Measurements from ENCODE around the gene COL6A3.
"Not testable (repeated sequence)": the region's sequence is repeated elsewhere in the genome, so short reads cannot be mapped to it uniquely, and the experiment has no call there.

COL6A3 gene

DNA sequence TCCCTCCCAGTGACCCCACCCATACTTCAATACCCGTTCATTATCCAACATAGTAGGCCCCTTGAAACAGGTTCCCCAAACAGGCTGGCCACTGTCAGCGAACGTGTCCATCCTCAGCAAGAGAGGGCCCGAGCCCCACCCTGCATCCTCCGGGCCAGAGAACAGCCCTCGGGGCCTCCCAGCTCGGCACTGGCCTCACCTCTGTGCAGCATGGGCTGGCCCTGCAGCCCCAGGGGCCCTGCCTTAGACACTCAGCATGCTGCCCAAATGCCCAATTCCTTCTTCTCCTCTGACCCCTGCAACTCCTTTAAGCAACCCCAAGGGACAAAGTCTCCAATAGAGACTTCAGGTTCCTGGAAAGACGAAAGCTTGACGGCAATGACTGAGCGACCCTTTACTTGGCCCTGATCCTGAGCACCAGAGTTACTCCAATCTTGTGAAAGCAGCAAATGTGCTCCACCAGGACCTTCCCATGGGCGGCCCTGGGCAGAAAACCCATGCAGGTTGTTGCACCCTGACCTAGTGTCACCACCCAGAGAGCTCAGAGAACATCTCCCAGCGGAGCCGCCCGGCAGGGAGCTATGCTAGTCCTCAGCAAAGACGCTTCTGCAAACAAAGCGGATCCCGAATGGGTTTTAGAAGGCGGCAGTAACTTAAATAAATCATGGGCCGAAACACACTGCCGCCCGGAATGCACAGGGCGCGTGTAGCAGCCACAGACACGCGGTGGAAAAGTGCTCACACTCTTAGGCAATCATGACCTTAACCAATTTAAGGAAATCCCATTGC is 782 bp downstream of the COL6A3 start:
- Histone ChIP-seq H3K27ac (no peak overlapping the region), H4K20me1 (ENCODE audit: insufficient read depth) (no peaks in the 10 kb centered on the region), H3K27me3 (ENCODE audit: insufficient read depth, low read depth) (no peaks in the 10 kb centered on the region), H3K4me3 (IDR thresholded peaks at IDR 0.05; ENCODE audit: insufficient read depth, low read depth, low read length) (no peak overlapping the region), H3K9ac (no peak overlapping the region), H2AFZ (ENCODE audit: low read depth) (no peak overlapping the region), H3K36me3 (ENCODE audit: insufficient read depth) (no peaks in the 10 kb centered on the region), H3K4me1 (ENCODE audit: low read depth, poor library complexity, severe bottlenecking) (no peaks in the 10 kb centered on the region), H3K79me2 (ENCODE audit: insufficient read depth, low read depth) (no peaks in the 10 kb centered on the region), H3K4me2 (no peak overlapping the region)
- TF ChIP-seq, protein P1, sequence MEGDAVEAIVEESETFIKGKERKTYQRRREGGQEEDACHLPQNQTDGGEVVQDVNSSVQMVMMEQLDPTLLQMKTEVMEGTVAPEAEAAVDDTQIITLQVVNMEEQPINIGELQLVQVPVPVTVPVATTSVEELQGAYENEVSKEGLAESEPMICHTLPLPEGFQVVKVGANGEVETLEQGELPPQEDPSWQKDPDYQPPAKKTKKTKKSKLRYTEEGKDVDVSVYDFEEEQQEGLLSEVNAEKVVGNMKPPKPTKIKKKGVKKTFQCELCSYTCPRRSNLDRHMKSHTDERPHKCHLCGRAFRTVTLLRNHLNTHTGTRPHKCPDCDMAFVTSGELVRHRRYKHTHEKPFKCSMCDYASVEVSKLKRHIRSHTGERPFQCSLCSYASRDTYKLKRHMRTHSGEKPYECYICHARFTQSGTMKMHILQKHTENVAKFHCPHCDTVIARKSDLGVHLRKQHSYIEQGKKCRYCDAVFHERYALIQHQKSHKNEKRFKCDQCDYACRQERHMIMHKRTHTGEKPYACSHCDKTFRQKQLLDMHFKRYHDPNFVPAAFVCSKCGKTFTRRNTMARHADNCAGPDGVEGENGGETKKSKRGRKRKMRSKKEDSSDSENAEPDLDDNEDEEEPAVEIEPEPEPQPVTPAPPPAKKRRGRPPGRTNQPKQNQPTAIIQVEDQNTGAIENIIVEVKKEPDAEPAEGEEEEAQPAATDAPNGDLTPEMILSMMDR (conservative IDR thresholded peaks at IDR 0.05; ENCODE audit: low read depth, low read length), result no peak

- Histone ChIP-seq H3K36me3 (ENCODE audit: insufficient read depth) (no peaks in the 10 kb centered on the region), H3K9ac (no peak overlapping the region), H3K27ac (no peak overlapping the region), H3K27me3 (ENCODE audit: insufficient read depth, low read depth) (no peaks in the 10 kb centered on the region), H4K20me1 (ENCODE audit: insufficient read depth) (no peaks in the 10 kb centered on the region), H3K4me1 (ENCODE audit: low read depth, poor library complexity, severe bottlenecking) (no peaks in the 10 kb centered on the region), H2AFZ (ENCODE audit: low read depth) (no peak overlapping the region), H3K4me2 (no peak overlapping the region), H3K4me3 (IDR thresholded peaks at IDR 0.05; ENCODE audit: insufficient read depth, low read depth, low read length) (no peak overlapping the region), H3K79me2 (ENCODE audit: insufficient read depth, low read depth) (no peaks in the 10 kb centered on the region)
- TF ChIP-seq, protein P1 (conservative IDR thresholded peaks at IDR 0.05; ENCODE audit: low read depth, low read length), result no peak
Measured at GRCh38 chr2:237412646-237412987, 1.3 kb downstream of the COL6A3 start.

DNA sequence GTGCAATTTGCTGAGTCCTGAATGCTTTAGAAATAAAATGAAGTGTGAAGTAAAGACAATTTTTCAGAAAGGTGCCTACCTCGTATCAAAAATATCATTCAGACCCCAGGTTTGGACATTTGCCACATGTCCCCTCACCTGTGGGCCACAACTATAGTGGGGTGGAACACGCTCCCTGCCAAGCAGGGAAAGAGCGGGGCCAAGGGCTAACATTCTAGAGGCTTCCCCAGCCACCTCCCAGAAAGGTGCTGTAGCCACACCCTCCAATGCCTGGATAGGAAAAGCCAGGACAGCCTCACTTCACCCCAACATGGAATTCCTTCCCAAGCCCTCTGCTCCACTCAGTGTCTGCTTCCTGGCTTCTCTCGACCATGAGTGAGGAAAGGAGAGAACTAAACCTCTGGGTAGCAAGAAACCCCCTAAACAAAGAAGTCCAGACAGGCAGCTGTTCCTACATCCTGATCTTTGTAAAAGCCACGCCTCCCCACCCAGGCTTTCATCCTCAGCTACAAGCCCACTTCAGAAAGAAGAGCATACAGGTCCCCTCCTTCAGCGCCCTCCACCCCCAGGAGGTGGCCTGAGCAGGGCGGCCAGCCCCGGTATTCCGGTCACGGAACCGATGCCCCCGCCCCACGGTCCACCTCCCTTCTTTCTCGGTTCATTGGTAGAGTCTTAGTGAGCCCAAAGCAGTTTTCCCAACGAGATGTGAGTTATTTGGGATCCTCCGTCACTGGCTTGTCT is 2.1 kb downstream of the COL6A3 start:
- Histone ChIP-seq H3K27me3 (ENCODE audit: insufficient read depth, low read depth) (no peaks in the 10 kb centered on the region), H2AFZ (ENCODE audit: low read depth) (no peak overlapping the region), H3K4me2 (no peak overlapping the region), H3K9ac (no peak overlapping the region), H3K36me3 (ENCODE audit: insufficient read depth) (no peaks in the 10 kb centered on the region), H3K27ac (no peak overlapping the region), H4K20me1 (ENCODE audit: insufficient read depth) (no peaks in the 10 kb centered on the region), H3K79me2 (ENCODE audit: insufficient read depth, low read depth) (no peaks in the 10 kb centered on the region), H3K4me3 (IDR thresholded peaks at IDR 0.05; ENCODE audit: insufficient read depth, low read depth, low read length) (no peak overlapping the region), H3K4me1 (ENCODE audit: low read depth, poor library complexity, severe bottlenecking) (no peaks in the 10 kb centered on the region)
- TF ChIP-seq, protein P1 (conservative IDR thresholded peaks at IDR 0.05; ENCODE audit: low read depth, low read length), result no peak

- TF ChIP-seq, protein P1 (conservative IDR thresholded peaks at IDR 0.05; ENCODE audit: low read depth, low read length), result no peak
- no peak overlapping the region for H2AFZ ChIP-seq (ENCODE audit: low read depth)
- no peaks in the 10 kb centered on the region for H4K20me1 ChIP-seq (ENCODE audit: insufficient read depth)
- H3K79me2 ChIP-seq (ENCODE audit: insufficient read depth, low read depth), result no peaks in the 10 kb centered on the region
- no peaks in the 10 kb centered on the region for H3K27me3 ChIP-seq (ENCODE audit: insufficient read depth, low read depth)
- no peak overlapping the region for H3K4me3 ChIP-seq (IDR thresholded peaks at IDR 0.05; ENCODE audit: insufficient read depth, low read depth, low read length)
- no peak overlapping the region for H3K4me2 ChIP-seq
- no peak overlapping the region for H3K9ac ChIP-seq
- H3K36me3 ChIP-seq (ENCODE audit: insufficient read depth), result no peaks in the 10 kb centered on the region
- H3K27ac ChIP-seq, result no peak overlapping the region
- no peaks in the 10 kb centered on the region for H3K4me1 ChIP-seq (ENCODE audit: low read depth, poor library complexity, severe bottlenecking)
Measured at GRCh38 chr2:237411092-237411601, 2.8 kb downstream of the COL6A3 start.

GRCh38 chr2:237409263-237409662 is 4.7 kb downstream of the COL6A3 start:
- not testable (repeated sequence) for H3K4me3 ChIP-seq (IDR thresholded peaks at IDR 0.05; ENCODE audit: insufficient read depth, low read depth, low read length); H3K27ac ChIP-seq; H3K36me3 ChIP-seq (ENCODE audit: insufficient read depth); H3K27me3 ChIP-seq (ENCODE audit: insufficient read depth, low read depth); H3K9ac ChIP-seq; H3K4me2 ChIP-seq; H3K4me1 ChIP-seq (ENCODE audit: low read depth, poor library complexity, severe bottlenecking); H2AFZ ChIP-seq (ENCODE audit: low read depth); H4K20me1 ChIP-seq (ENCODE audit: insufficient read depth); H3K79me2 ChIP-seq (ENCODE audit: insufficient read depth, low read depth)

Data from KMS-11 (cell line).